Liver (tissue), 9 donors: ENCODE data around the gene PEAR1. TPM values are rescaled to one million over a fixed set of nuclear protein-coding genes. Genes with fewer than 3 reads are reported as not detected.

Source experiments
- DNase-seq: peaks from one replicate; pipeline ENCODE4 v3.0.0-alpha.2; 2017; ENCODE audit warnings: low spot score
- H3K27ac ChIP-seq, 2 donors: one replicate each; pipeline ENCODE4 v1.7.0; 2013; ENCODE audit warnings: inconsistent platforms in 2 of 2, low read length in 2 of 2, control low read depth in 1 of 2, low read depth in 1 of 2, mild to moderate bottlenecking in 1 of 2
- H3K27me3 ChIP-seq, 4 donors: one replicate each; pipeline versions ENCODE4 v1.6.1 to v1.7.0; 2013; ENCODE audit warnings: low read length in 3 of 4, inconsistent platforms in 1 of 4, mild to moderate bottlenecking in 1 of 4, moderate library complexity in 1 of 4; ENCODE audit not compliant: control insufficient read depth in 4 of 4, insufficient read depth in 4 of 4
- H3K36me3 ChIP-seq, 4 donors: one replicate each; pipeline versions ENCODE4 v1.6.1 to v1.7.0; 2013; ENCODE audit warnings: low read length in 3 of 4, mild to moderate bottlenecking in 3 of 4, low read depth in 1 of 4, moderate library complexity in 1 of 4; ENCODE audit not compliant: control insufficient read depth in 4 of 4, insufficient read depth in 3 of 4
- H3K4me1 ChIP-seq, 4 donors: one replicate each; pipeline versions ENCODE4 v1.6.1 to v1.7.0; 2013; ENCODE audit warnings: low read length in 3 of 4, mild to moderate bottlenecking in 3 of 4, moderate library complexity in 1 of 4; ENCODE audit not compliant: control insufficient read depth in 4 of 4, insufficient read depth in 4 of 4
- H3K4me3 ChIP-seq, 3 donors: one replicate each; pipeline versions ENCODE4 v1.6.1 to v1.7.0; 2013; ENCODE audit warnings: low read length in 3 of 3, control low read depth in 1 of 3, low read depth in 1 of 3, mild to moderate bottlenecking in 1 of 3
- H3K9ac ChIP-seq, 2 donors: one replicate each; pipeline ENCODE4 v1.7.0; 2013; ENCODE audit warnings: low read length in 2 of 2, mild to moderate bottlenecking in 2 of 2, moderate library complexity in 2 of 2, control low read depth in 1 of 2, low read depth in 1 of 2
- H3K9me3 ChIP-seq, 4 donors: one replicate each; pipeline versions ENCODE4 v1.6.1 to v1.7.0; 2013; ENCODE audit warnings: low read length in 3 of 4; ENCODE audit not compliant: control insufficient read depth in 4 of 4
- ATF3 ChIP-seq: IDR thresholded peaks from 2 replicates; pipeline ENCODE4 v1.6.1; 2016; ENCODE audit warnings: antibody characterized with exemption
- EGR1 ChIP-seq, 2 donors: IDR thresholded peaks; 2 replicates each; pipeline ENCODE4 v1.6.1; 2016 to 2018; ENCODE audit warnings: antibody characterized with exemption in 2 of 2, low read depth in 2 of 2
- FOXA1 ChIP-seq: IDR thresholded peaks from 2 replicates; pipeline ENCODE4 v1.6.1; 2016; ENCODE audit warnings: antibody characterized with exemption
- FOXA2 ChIP-seq: IDR thresholded peaks from 2 replicates; pipeline ENCODE4 v1.6.1; 2016; ENCODE audit warnings: antibody characterized with exemption
- GABPA ChIP-seq, 2 donors: IDR thresholded peaks in 1 of 2; conservative IDR thresholded peaks in 1 of 2; 2 replicates each; pipeline ENCODE4 v1.6.1; 2016; ENCODE audit warnings: antibody characterized with exemption in 2 of 2, mild to moderate bottlenecking in 1 of 2, moderate library complexity in 1 of 2
- HNF4A ChIP-seq, 2 donors: conservative IDR thresholded peaks; 2 replicates each; pipeline ENCODE4 v1.6.1; 2016; ENCODE audit warnings: antibody characterized with exemption in 2 of 2, mild to moderate bottlenecking in 2 of 2
- HNF4G ChIP-seq: IDR thresholded peaks from 2 replicates; pipeline ENCODE4 v1.6.1; 2016; ENCODE audit warnings: antibody characterized with exemption
- JUND ChIP-seq, 2 donors: IDR thresholded peaks; 2 replicates each; pipeline ENCODE4 v1.6.1; 2016; ENCODE audit warnings: antibody characterized with exemption in 2 of 2
- MAX ChIP-seq: IDR thresholded peaks from 2 replicates; pipeline ENCODE4 v1.6.1; 2016; ENCODE audit warnings: antibody characterized with exemption
- NR2F2 ChIP-seq: IDR thresholded peaks from 2 replicates; pipeline ENCODE4 v1.6.1; 2016; ENCODE audit warnings: antibody characterized with exemption
- RAD21 ChIP-seq, 2 donors: IDR thresholded peaks; 2 replicates each; pipeline ENCODE4 v1.6.1; 2016; ENCODE audit warnings: antibody characterized with exemption in 2 of 2, mild to moderate bottlenecking in 2 of 2
- REST ChIP-seq: IDR thresholded peaks from 2 replicates; pipeline ENCODE4 v1.6.1; 2016; ENCODE audit warnings: antibody characterized with exemption, mild to moderate bottlenecking
- RXRA ChIP-seq, 2 donors: IDR thresholded peaks; 2 replicates each; pipeline ENCODE4 v1.6.1; 2017 to 2018; ENCODE audit warnings: antibody characterized with exemption in 2 of 2, mild to moderate bottlenecking in 1 of 2
- TAF1 ChIP-seq: conservative IDR thresholded peaks from 2 replicates; pipeline ENCODE4 v1.6.1; 2016; ENCODE audit warnings: antibody characterized with exemption, mild to moderate bottlenecking
- YY1 ChIP-seq: IDR thresholded peaks from 2 replicates; pipeline ENCODE4 v1.6.1; 2016; ENCODE audit warnings: antibody characterized with exemption, mild to moderate bottlenecking
- ZBTB33 ChIP-seq: IDR thresholded peaks from 2 replicates; pipeline ENCODE4 v1.6.1; 2016; ENCODE audit warnings: antibody characterized with exemption
- WGBS: extraction: QIAGEN DNeasy Blood & Tissue Kit; methylation state at CpG from one replicate; pipeline ENCODE4 v1.1.7; 2013; 5-methylcytosine and 5-hydroxymethylcytosine counted together
- polyA plus RNA-seq, 2 donors: library from polyadenylated mRNA; stranded (reverse) in 1 of 2; unstranded in 1 of 2; fragments of 200-250 nt in 1 of 2; fragments of >200 nt in 1 of 2; fragmentation: Nextera tagmentation in 1 of 2; extraction: Ambion mirVana in 1 of 2; gene quantifications; one replicate each; pipeline versions ENCODE4 v1.2.1 to v1.2.3, GENCODE V29; 2013 to 2015
- total RNA-seq, 2 donors: library from RNA; depleted of rRNA; stranded (reverse); fragments of >200 nt; gene quantifications; one replicate each; pipeline ENCODE4 v1.2.3, GENCODE V29; 2014
- TF ChIP-seq, protein P1 (sequence below): fragments of 150-350 bp; IDR thresholded peaks from 2 replicates; pipeline ENCODE4 v1.5.1; 2017; ENCODE audit warnings: improper control_type of control experiment, low read depth, low read length; ENCODE audit not compliant: missing input control
- donor health status: healthy.
- donor health status: healthy.
- donor health status: healthy.
- donor health status: healthy.
- donor health status: healthy.

The PEAR1 gene
- total and polyA plus RNA-seq, 4 donors = 2.1 to 4.4 (median 3.1) TPM

DNA sequence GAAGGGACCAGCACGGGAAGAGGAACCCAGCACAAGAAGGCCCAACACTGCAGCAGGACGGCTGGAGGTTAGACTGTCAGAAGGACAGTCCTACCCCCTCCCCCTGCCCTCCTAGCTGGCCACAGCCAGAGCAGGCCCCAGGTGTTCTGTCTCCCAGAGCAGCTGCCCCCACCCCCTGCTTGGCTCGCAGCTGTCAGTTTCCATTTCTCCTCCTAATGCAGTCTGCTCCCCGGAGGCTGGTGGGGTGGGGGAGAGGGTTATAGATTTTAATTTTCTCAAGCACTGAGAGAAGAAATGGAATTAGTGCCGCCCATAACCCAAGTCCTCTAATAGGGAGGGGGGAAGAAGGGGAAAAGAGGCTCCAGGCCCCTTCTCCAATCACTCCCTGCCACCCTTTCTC is 13.0 kb upstream of the PEAR1 start:
- H3K4me1 ChIP-seq = no peaks in the 10 kb centered on the region
- no peaks in the 10 kb centered on the region for H3K27me3 ChIP-seq
- no peak overlapping the region for H3K27ac ChIP-seq
- no peak overlapping the region for H3K9ac ChIP-seq
- H3K9me3 ChIP-seq = no peaks in the 10 kb centered on the region
- DNase-seq = no peak
- H3K36me3 ChIP-seq = no peaks in the 10 kb centered on the region
- H3K4me3 ChIP-seq = no peak overlapping the region
- no peak for TF ChIP-seq HNF4A (conservative IDR thresholded peaks at IDR 0.05)
- no peak for TF ChIP-seq RAD21 (IDR thresholded peaks at IDR 0.05)
- TF ChIP-seq MAX = no peak
- no peak for TF ChIP-seq RXRA (IDR thresholded peaks at IDR 0.05)
- TF ChIP-seq FOXA2 = no peak
- TF ChIP-seq HNF4G = no peak
- no peak for TF ChIP-seq YY1
- TF ChIP-seq JUND (IDR thresholded peaks at IDR 0.05) = no peak
- TF ChIP-seq, protein P1, sequence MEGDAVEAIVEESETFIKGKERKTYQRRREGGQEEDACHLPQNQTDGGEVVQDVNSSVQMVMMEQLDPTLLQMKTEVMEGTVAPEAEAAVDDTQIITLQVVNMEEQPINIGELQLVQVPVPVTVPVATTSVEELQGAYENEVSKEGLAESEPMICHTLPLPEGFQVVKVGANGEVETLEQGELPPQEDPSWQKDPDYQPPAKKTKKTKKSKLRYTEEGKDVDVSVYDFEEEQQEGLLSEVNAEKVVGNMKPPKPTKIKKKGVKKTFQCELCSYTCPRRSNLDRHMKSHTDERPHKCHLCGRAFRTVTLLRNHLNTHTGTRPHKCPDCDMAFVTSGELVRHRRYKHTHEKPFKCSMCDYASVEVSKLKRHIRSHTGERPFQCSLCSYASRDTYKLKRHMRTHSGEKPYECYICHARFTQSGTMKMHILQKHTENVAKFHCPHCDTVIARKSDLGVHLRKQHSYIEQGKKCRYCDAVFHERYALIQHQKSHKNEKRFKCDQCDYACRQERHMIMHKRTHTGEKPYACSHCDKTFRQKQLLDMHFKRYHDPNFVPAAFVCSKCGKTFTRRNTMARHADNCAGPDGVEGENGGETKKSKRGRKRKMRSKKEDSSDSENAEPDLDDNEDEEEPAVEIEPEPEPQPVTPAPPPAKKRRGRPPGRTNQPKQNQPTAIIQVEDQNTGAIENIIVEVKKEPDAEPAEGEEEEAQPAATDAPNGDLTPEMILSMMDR = no peak
- TF ChIP-seq TAF1 = no peak
- no peak for TF ChIP-seq ZBTB33
- TF ChIP-seq REST = no peak
- no peak for TF ChIP-seq GABPA (IDR thresholded peaks at IDR 0.05 in 1 of 2, conservative IDR thresholded peaks at IDR 0.05 in 1 of 2)
- TF ChIP-seq EGR1 (IDR thresholded peaks at IDR 0.05; ENCODE audit: low read depth in 2 of 2) = no peak
- no peak for TF ChIP-seq NR2F2
- 73% methylated on average over 5 of the region's 5 CpGs for WGBS

GRCh38 chr1:156881101-156881500 is 12.4 kb upstream of the PEAR1 start:
- Histone ChIP-seq H3K4me1 (no peaks in the 10 kb centered on the region), H3K9me3 (no peaks in the 10 kb centered on the region), H3K27ac (no peak overlapping the region), H3K9ac (no peak overlapping the region), H3K36me3 (no peaks in the 10 kb centered on the region), H3K27me3 (no peaks in the 10 kb centered on the region), H3K4me3 (no peak overlapping the region)
- WGBS = 62% methylated on average over 10 of the region's 10 CpGs
- TF ChIP-seq HNF4G (no peak), RXRA (IDR thresholded peaks at IDR 0.05) (no peak), REST (no peak), EGR1 (IDR thresholded peaks at IDR 0.05; ENCODE audit: low read depth in 2 of 2) (no peak), JUND (IDR thresholded peaks at IDR 0.05) (no peak), TAF1 (no peak), FOXA2 (no peak), RAD21 (IDR thresholded peaks at IDR 0.05) (no peak), YY1 (no peak), ATF3 (no peak), MAX (no peak), FOXA1 (no peak)
- DNase-seq = no peak
